Gastroesophageal sphincter (tissue), 4 donors: Measurements from ENCODE around the gene CUBN. TPM values are rescaled to one million over a fixed set of nuclear protein-coding genes. Genes with fewer than 3 reads are reported as not detected.

Experiments
- ATAC-seq: fragments of 150-250 bp; one replicate; pipeline ENCODE4 v1.9.1; 2016; ENCODE audit warnings: mild to moderate bottlenecking, moderate library complexity
- H3K27ac ChIP-seq, 4 donors: fragments of 200-600 bp; sonication (generic) in 3 of 4; 1 replicate in 3 of 4; 2 replicates in 1 of 4; pipeline ENCODE4 v1.5.1; 2016 to 2019
- H3K27me3 ChIP-seq: fragments of 200-600 bp; sonication (generic); one replicate; pipeline ENCODE4 v1.5.1; 2019
- H3K36me3 ChIP-seq, 2 donors: fragments of 200-600 bp; sonication (generic); one replicate each; pipeline ENCODE4 v1.5.1; 2019; ENCODE audit warnings: control low read depth in 1 of 2
- H3K4me1 ChIP-seq, 3 donors: fragments of 200-600 bp; sonication (generic); 1 replicate in 2 of 3; 2 replicates in 1 of 3; pipeline ENCODE4 v1.5.1; 2016 to 2019; ENCODE audit warnings: control low read depth in 2 of 3
- H3K4me3 ChIP-seq, 2 donors: fragments of 200-600 bp; sonication (generic); one replicate each; pipeline ENCODE4 v1.5.1; 2019; ENCODE audit warnings: mild to moderate bottlenecking in 1 of 2, moderate library complexity in 1 of 2
- H3K9me3 ChIP-seq, 3 donors: fragments of 200-600 bp; sonication (generic); one replicate each; pipeline ENCODE4 v1.5.1; 2017 to 2019; ENCODE audit warnings: control low read depth in 2 of 3
- EP300 ChIP-seq: sonication (generic); formaldehyde crosslinking; IDR thresholded peaks from one replicate; pipeline ENCODE4 v1.6.1; 2017; ENCODE audit warnings: antibody characterized with exemption, mild to moderate bottlenecking
- POLR2A ChIP-seq, 2 donors: fragments of 450-650 bp; IDR thresholded peaks; one replicate each; pipeline ENCODE4 v1.6.1; 2017; ENCODE audit warnings: antibody characterized with exemption in 2 of 2, mild to moderate bottlenecking in 2 of 2, moderate library complexity in 1 of 2
- POLR2AphosphoS5 ChIP-seq: sonication (generic); formaldehyde crosslinking; IDR thresholded peaks from one replicate; pipeline ENCODE4 v1.6.1; 2017; ENCODE audit warnings: antibody characterized with exemption
- WGBS, 2 donors: methylation state at CpG; one replicate each; pipeline ENCODE4 v1.1.5; 2018; ENCODE audit warnings: low coverage in 1 of 2; 5-methylcytosine and 5-hydroxymethylcytosine counted together
- total RNA-seq, 4 donors: library from RNA; depleted of rRNA; stranded (reverse); fragments of >200 nt; gene quantifications; one replicate each; pipeline ENCODE4 v1.1.0, GENCODE V29; 2016
- TF ChIP-seq, protein P1 (sequence below), 4 experiments: fragments of 200-600 bp in 2 of 4; fragments of 450-650 bp in 2 of 4; sonication (generic) in 1 of 4; IDR thresholded peaks; one replicate each; pipeline ENCODE4 v1.5.1; 2017 to 2019; ENCODE audit warnings: antibody characterized with exemption in 4 of 4, mild to moderate bottlenecking in 2 of 4, moderate library complexity in 2 of 4

Gene CUBN
- total RNA-seq, 4 donors from 2014 or later = 0.37 to 2.8 (median 1.6) TPM

DNA sequence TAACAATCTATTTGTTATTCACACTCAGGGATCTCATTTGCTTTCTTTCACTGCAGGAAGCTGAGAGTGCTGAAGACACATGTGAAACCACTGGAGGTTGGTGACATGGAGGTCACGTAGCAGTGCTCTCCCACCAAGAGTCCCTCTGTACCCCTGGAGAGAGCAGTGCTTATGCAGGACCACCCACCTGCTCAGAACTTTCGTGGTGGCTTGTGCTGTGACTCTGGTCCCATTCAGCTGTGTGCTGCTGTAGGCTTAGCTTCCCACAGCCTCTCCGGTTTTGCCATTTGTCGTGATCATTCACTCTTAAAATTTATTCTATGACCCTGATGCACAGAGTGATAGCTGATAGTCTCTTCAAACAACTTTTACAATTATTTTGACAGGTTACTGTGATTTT lies 216.3 kb downstream of the CUBN start:
- no peaks in the 10 kb centered on the region for H3K27me3 ChIP-seq
- peaks cover 0 to 4% (median 0%) of the 10 kb centered on the region in 3 donors for H3K4me1 ChIP-seq
- no peaks in the 10 kb centered on the region for H3K36me3 ChIP-seq
- TF ChIP-seq EP300 = no peak
- no peak for TF ChIP-seq POLR2A (IDR thresholded peaks at IDR 0.05)
- TF ChIP-seq, protein P1, sequence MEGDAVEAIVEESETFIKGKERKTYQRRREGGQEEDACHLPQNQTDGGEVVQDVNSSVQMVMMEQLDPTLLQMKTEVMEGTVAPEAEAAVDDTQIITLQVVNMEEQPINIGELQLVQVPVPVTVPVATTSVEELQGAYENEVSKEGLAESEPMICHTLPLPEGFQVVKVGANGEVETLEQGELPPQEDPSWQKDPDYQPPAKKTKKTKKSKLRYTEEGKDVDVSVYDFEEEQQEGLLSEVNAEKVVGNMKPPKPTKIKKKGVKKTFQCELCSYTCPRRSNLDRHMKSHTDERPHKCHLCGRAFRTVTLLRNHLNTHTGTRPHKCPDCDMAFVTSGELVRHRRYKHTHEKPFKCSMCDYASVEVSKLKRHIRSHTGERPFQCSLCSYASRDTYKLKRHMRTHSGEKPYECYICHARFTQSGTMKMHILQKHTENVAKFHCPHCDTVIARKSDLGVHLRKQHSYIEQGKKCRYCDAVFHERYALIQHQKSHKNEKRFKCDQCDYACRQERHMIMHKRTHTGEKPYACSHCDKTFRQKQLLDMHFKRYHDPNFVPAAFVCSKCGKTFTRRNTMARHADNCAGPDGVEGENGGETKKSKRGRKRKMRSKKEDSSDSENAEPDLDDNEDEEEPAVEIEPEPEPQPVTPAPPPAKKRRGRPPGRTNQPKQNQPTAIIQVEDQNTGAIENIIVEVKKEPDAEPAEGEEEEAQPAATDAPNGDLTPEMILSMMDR (IDR thresholded peaks at IDR 0.05) = no peak
- TF ChIP-seq POLR2AphosphoS5 = no peak
- no peak for ATAC-seq
- H3K9me3 ChIP-seq = no peaks in the 10 kb centered on the region
- no peak overlapping the region for H3K27ac ChIP-seq
- no peak overlapping the region for H3K4me3 ChIP-seq
- 85 to 88% methylated on average over 4 of the region's 4 CpGs for WGBS, 2 donors

DNA sequence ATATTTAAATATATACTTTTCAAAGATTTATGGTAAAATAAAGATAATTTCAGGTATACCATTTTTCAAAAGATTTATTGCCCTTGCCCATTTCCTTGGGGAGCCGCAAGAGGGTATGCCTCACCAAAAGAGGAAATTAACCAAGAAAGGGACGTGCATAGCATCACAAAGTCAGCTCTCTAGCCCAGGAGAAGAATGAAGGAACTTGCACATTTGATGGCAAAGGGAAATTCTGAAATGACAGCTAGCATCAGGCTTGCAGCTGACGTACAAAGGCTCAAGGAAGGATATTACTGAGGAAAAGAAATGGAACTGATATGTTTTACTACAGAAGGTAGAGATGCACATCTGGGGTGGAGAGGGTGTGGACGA lies 218.8 kb downstream of the CUBN start:
- Histone ChIP-seq H3K4me1 (peaks cover 0 to 4% (median 0%) of the 10 kb centered on the region in 3 donors), H3K9me3 (no peaks in the 10 kb centered on the region), H3K27ac (no peak overlapping the region), H3K4me3 (no peak overlapping the region), H3K27me3 (no peaks in the 10 kb centered on the region), H3K36me3 (no peaks in the 10 kb centered on the region)
- ATAC-seq = no peak
- WGBS, 2 donors = 78 to 93% methylated on average over 4 of the region's 4 CpGs
- no peak for TF ChIP-seq POLR2AphosphoS5
- TF ChIP-seq, protein P1 (IDR thresholded peaks at IDR 0.05) = no peak
- TF ChIP-seq POLR2A (IDR thresholded peaks at IDR 0.05) = no peak
- no peak for TF ChIP-seq EP300

DNA sequence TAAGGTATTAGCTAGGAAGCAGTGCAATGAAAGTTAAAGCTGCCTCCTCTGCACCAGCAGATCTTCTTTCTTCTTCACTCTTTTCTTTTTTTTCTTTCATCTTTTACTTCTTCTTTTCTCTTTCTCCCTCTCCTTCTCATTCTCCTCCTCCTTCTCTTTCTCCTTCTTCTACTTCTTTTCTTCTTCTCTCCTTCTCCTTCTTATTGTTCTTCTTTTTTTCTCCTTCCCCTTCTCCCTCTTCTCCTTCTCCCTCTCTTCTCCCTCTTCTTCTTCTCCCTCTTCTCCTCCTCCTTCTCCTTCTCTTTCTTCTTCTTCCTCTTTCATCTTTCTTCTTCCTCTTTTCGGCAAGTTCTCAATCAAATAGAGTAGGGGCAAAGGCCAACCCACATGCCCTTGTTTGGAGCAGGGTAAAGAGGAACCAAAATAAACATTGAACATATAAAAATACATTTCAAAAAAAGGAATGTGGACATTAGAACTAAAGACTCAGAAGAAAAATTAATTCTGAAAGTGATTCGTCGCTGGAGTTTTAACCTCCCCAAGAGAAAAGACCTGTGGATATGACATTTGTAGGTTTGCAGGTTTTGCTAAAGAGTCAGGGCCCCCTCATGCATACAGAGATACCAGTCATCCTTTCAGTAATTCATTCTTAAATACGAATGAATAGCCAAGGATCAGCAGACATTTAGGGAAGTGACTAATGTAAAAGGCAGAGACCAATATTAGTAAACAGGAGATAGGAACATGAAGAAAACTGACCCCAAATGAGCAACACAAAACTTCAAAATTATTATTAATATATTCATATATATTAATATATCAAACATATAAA lies 219.4 kb downstream of the CUBN start:
- no peak overlapping the region for H3K4me3 ChIP-seq
- no peaks in the 10 kb centered on the region for H3K36me3 ChIP-seq
- H3K27ac ChIP-seq = no peak overlapping the region
- peaks cover 0 to 4% (median 0%) of the 10 kb centered on the region in 3 donors for H3K4me1 ChIP-seq
- ATAC-seq = no peak
- H3K27me3 ChIP-seq = no peaks in the 10 kb centered on the region
- TF ChIP-seq, protein P1 (IDR thresholded peaks at IDR 0.05) = no peak
- TF ChIP-seq EP300 = no peak
- no peak for TF ChIP-seq POLR2AphosphoS5
- no peak for TF ChIP-seq POLR2A (IDR thresholded peaks at IDR 0.05)
- H3K9me3 ChIP-seq = no peaks in the 10 kb centered on the region
- 41 to 48% methylated on average over 3 to 4 of the region's 4 CpGs for WGBS, 2 donors

DNA sequence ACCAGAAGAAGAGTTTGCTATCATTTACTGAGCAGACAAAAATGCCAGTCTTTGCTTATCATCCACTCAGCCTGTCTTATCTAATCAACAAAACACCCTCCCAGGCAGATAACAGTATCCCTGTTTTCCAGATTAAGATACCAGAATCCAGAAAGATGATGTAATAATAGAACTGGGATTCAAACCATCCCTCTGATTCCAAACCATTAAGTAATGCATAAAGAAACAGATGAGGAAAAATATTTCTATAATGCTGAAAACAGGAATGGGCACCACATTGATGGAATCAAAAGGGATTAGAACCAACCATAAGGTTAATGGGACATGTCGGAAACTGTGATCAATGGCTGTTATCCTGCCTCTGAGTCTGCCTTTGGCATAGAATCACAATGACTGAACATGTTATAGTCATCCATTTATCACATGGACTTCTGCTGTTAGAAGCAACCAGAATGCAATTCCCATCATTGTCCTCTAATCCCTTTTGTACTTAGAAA lies 220.3 kb downstream of the CUBN start:
- WGBS, 2 donors = 57 to 83% methylated on average over 1 of the region's 1 CpG
- Histone ChIP-seq H3K9me3 (no peaks in the 10 kb centered on the region), H3K27ac (no peak overlapping the region), H3K36me3 (no peaks in the 10 kb centered on the region), H3K4me3 (no peak overlapping the region), H3K4me1 (peaks cover 0 to 4% (median 0%) of the 10 kb centered on the region in 3 donors), H3K27me3 (no peaks in the 10 kb centered on the region)
- no peak for TF ChIP-seq POLR2AphosphoS5
- no peak for TF ChIP-seq EP300
- peak; percentile 25 for ATAC-seq

DNA sequence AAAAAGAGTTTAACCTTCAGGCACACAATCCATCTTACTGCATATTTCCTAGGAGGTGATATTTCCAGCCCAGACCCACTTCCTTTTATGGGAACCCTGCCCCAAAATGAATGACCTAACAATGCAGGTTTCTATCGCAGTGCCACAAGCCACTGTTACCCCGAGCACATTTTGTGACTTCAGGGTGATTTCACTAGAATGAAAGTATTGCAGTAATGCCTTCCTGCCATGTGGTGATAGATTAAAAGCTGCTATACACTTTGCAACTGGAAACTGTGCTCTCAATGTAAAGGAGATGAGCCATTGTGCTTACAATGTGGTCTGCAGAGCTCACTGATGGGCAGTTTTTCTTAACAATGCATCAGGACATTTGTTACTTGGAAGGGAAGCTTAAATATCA lies 221.9 kb downstream of the CUBN start:
- no peak for TF ChIP-seq POLR2AphosphoS5
- Histone ChIP-seq H3K9me3 (no peaks in the 10 kb centered on the region), H3K27ac (no peak overlapping the region), H3K36me3 (no peaks in the 10 kb centered on the region), H3K27me3 (no peaks in the 10 kb centered on the region), H3K4me3 (no peak overlapping the region), H3K4me1 (peaks cover 0 to 4% (median 0%) of the 10 kb centered on the region in 3 donors)
- no peak for ATAC-seq
- WGBS, 2 donors = 52 to 65% methylated on average over 2 of the region's 2 CpGs

DNA sequence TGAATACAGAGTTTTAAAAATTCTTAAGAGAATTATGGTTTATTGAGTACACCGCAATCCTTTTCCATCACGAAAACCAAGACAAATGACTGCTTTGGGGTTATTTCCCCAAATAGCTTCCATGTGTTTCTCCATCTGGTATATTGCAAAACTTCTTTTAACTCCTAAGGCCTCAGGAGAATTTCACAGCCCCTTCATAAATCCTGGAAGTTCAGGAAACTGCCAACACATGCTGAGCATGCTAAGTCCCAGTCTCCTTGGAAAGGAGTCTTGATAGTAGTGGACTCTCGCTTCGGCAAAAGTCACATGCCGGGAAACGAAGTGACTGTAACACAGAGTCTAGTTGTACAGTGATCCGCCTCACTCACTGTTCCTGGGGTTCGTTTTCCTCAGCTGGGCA lies 224.3 kb downstream of the CUBN start:
- WGBS, 2 donors = 68 to 81% methylated on average over 2 to 8 of the region's 8 CpGs
- no peak overlapping the region for H3K27ac ChIP-seq
- no peak for ATAC-seq

More for the DNA sequence above, 224.3 kb downstream of the CUBN start:
- no peaks in the 10 kb centered on the region for H3K27me3 ChIP-seq
- H3K36me3 ChIP-seq = no peaks in the 10 kb centered on the region
- peaks cover 0 to 4% (median 0%) of the 10 kb centered on the region in 3 donors for H3K4me1 ChIP-seq
- peak; percentile 23 for TF ChIP-seq POLR2AphosphoS5
- TF ChIP-seq, protein P1 (IDR thresholded peaks at IDR 0.05) = no peak
- H3K4me3 ChIP-seq = no peak overlapping the region
- H3K9me3 ChIP-seq = no peaks in the 10 kb centered on the region
